PC-3 (cell line): ENCODE results near the gene CLTCL1. TPM values are rescaled to one million over a fixed set of nuclear protein-coding genes. Genes with fewer than 3 reads are reported as not detected.

ENCODE experiments used
- ATAC-seq: fragments of 200-7000 bp; cut with Tn5 transposase; 2 replicates; pipeline ENCODE4 v1.9.1; 2020; ENCODE audit warnings: mild to moderate bottlenecking, moderate library complexity
- BruUV-seq: library from RNA; stranded (reverse); fragments of 400-500 nt; replicated peaks from 2 replicates; lab custom pipeline; 2021; lab: Mats Ljungman, UMichigan
- CTCF ChIA-PET: fragments of 300-600 bp; sonication (Branson Sonifier 250); formaldehyde crosslinking; loops from one replicate; lab custom pipeline; 2022; ENCODE audit warnings: antibody characterized with exemption; lab: Charles Lee
- POLR2A ChIA-PET: fragments of 300-600 bp; sonication (Branson Sonifier 250); formaldehyde crosslinking; loops from one replicate; lab custom pipeline; 2022; ENCODE audit warnings: antibody characterized with exemption; ENCODE audit not compliant: unreplicated experiment; lab: Charles Lee
- DNase-seq: peaks from one replicate; pipeline ENCODE4 v3.0.0-alpha.2; 2015
- H2AFZ ChIP-seq: fragments of 300-600 bp; sonication (generic); 2 replicates; pipeline ENCODE4 v1.6.0; 2016; ENCODE audit warnings: antibody characterized with exemption, low read length
- H3F3A ChIP-seq: fragments of 300-600 bp; sonication (generic); one replicate; pipeline ENCODE4 v1.6.0; 2017; ENCODE audit warnings: antibody characterized with exemption, low read length, control low read depth, mild to moderate bottlenecking; ENCODE audit not compliant: unreplicated experiment
- H3K27ac ChIP-seq: fragments of 300-600 bp; sonication (generic); 2 replicates; pipeline ENCODE4 v1.5.1; 2016; ENCODE audit warnings: mild to moderate bottlenecking, low read length
- H3K27me3 ChIP-seq: fragments of 300-600 bp; sonication (generic); 2 replicates; pipeline ENCODE4 v1.6.1; 2016; ENCODE audit warnings: low read length, mixed read lengths
- H3K36me3 ChIP-seq: fragments of 300-600 bp; sonication (generic); 2 replicates; pipeline ENCODE4 v1.6.1; 2016; ENCODE audit warnings: low read depth, mixed run types, low read length, mixed read lengths
- H3K4me1 ChIP-seq: fragments of 300-600 bp; sonication (generic); 2 replicates; pipeline ENCODE4 v1.5.1; 2016; ENCODE audit warnings: low read length; ENCODE audit not compliant: insufficient read depth
- H3K4me2 ChIP-seq: fragments of 300-600 bp; sonication (generic); 2 replicates; pipeline ENCODE4 v1.6.0; 2016; ENCODE audit warnings: low read length
- H3K4me3 ChIP-seq: fragments of 300-600 bp; sonication (generic); 2 replicates; pipeline ENCODE4 v1.5.1; 2016; ENCODE audit warnings: mild to moderate bottlenecking, low read length, mixed read lengths
- H3K79me2 ChIP-seq: fragments of 300-600 bp; sonication (generic); 2 replicates; pipeline ENCODE4 v1.6.1; 2017; ENCODE audit warnings: low read length, mixed read lengths
- H3K9ac ChIP-seq: fragments of 300-600 bp; sonication (generic); 2 replicates; pipeline ENCODE4 v1.6.0; 2016; ENCODE audit warnings: mild to moderate bottlenecking, low read length
- H3K9me2 ChIP-seq: fragments of 300-600 bp; sonication (generic); replicated peaks from 2 replicates; pipeline ENCODE4 v1.6.1; 2016; ENCODE audit warnings: mixed run types, low read length, mixed read lengths
- H3K9me3 ChIP-seq: fragments of 300-600 bp; sonication (generic); 2 replicates; pipeline ENCODE4 v1.6.1; 2016; ENCODE audit warnings: low read length, mixed read lengths
- H4K20me1 ChIP-seq: fragments of 300-600 bp; sonication (generic); 2 replicates; pipeline ENCODE4 v1.6.1; 2016; ENCODE audit warnings: low read length, mixed read lengths
- EZH2 ChIP-seq: fragments of 300-600 bp; sonication (generic); IDR thresholded peaks from one replicate; pipeline ENCODE4 v1.6.1; 2017; ENCODE audit warnings: antibody characterized with exemption, mild to moderate bottlenecking, low read length; ENCODE audit not compliant: unreplicated experiment
- EZH2phosphoT487 ChIP-seq: fragments of 300-600 bp; sonication (generic); IDR thresholded peaks from 2 replicates; pipeline ENCODE4 v1.6.1; 2018; ENCODE audit warnings: mild to moderate bottlenecking, antibody characterized with exemption, low read length, borderline replicate concordance
- intact Hi-C: fragments of 100-400 bp; cut with micrococcal nuclease; formaldehyde crosslinking; loops from 2 replicates; pipeline ENCODE4 v1.9.0; 2023
- total RNA-seq: library from RNA; depleted of rRNA; stranded (reverse); fragments of >200 nt; gene quantifications from 2 replicates; pipeline ENCODE4 v1.2.3, GENCODE V29; 2014
- TF ChIP-seq, protein P1 (sequence below): fragments of 300-600 bp; sonication (generic); conservative IDR thresholded peaks from 2 replicates; pipeline ENCODE4 v1.5.1; 2017; ENCODE audit warnings: antibody characterized with exemption, low read depth, mild to moderate bottlenecking, low read length

CLTCL1 gene
- total RNA-seq, 1 experiment from 2014 or later = 5.5 TPM

DNA sequence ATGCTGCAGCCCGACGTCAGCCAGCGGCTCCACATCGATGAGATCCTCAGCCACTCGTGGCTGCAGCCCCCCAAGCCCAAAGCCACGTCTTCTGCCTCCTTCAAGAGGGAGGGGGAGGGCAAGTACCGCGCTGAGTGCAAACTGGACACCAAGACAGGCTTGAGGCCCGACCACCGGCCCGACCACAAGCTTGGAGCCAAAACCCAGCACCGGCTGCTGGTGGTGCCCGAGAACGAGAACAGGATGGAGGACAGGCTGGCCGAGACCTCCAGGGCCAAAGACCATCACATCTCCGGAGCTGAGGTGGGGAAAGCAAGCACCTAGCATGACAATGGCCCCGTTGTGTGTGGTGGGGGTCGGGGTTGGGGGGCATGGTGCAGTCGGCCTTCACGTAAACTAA, 159.4 kb downstream of the CLTCL1 start:
- Histone ChIP-seq H3K4me3 (no peak overlapping the region), H3K9ac (no peak overlapping the region), H3K9me2 (no peaks in the 10 kb centered on the region), H3K27ac (no peak overlapping the region), H3K4me2 (no peak overlapping the region), H3K79me2 (no peaks in the 10 kb centered on the region), H3K27me3 (no peaks in the 10 kb centered on the region), H3F3A (no peaks in the 10 kb centered on the region), H3K36me3 (no peaks in the 10 kb centered on the region; the same call in 1 of the 2 replicates), H3K4me1 (no peaks in the 10 kb centered on the region), H3K9me3 (no peaks in the 10 kb centered on the region), H2AFZ (no peak overlapping the region), H4K20me1 (no peaks in the 10 kb centered on the region)
- TF ChIP-seq EZH2 (no peak), EZH2phosphoT487 (no peak)
- TF ChIP-seq, protein P1, sequence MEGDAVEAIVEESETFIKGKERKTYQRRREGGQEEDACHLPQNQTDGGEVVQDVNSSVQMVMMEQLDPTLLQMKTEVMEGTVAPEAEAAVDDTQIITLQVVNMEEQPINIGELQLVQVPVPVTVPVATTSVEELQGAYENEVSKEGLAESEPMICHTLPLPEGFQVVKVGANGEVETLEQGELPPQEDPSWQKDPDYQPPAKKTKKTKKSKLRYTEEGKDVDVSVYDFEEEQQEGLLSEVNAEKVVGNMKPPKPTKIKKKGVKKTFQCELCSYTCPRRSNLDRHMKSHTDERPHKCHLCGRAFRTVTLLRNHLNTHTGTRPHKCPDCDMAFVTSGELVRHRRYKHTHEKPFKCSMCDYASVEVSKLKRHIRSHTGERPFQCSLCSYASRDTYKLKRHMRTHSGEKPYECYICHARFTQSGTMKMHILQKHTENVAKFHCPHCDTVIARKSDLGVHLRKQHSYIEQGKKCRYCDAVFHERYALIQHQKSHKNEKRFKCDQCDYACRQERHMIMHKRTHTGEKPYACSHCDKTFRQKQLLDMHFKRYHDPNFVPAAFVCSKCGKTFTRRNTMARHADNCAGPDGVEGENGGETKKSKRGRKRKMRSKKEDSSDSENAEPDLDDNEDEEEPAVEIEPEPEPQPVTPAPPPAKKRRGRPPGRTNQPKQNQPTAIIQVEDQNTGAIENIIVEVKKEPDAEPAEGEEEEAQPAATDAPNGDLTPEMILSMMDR = no peak
- intact Hi-C loops = no loop called here
- BruUV-seq = no TSS peak
- CTCF ChIA-PET = no interaction called here
- ATAC-seq (no peak), DNase-seq (no peak)
- POLR2A ChIA-PET = no interaction called here

DNA sequence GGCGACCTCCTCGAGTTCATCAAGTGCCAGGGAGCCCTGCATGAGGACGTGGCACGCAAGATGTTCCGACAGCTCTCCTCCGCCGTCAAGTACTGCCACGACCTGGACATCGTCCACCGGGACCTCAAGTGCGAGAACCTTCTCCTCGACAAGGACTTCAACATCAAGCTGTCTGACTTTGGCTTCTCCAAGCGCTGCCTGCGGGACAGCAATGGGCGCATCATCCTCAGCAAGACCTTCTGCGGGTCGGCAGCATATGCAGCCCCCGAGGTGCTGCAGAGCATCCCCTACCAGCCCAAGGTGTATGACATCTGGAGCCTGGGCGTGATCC, 159.9 kb downstream of the CLTCL1 start:
- intact Hi-C loops = no loop called here
- no peaks in the 10 kb centered on the region for H3F3A ChIP-seq
- no TSS peak for BruUV-seq
- no peak overlapping the region for H3K4me3 ChIP-seq
- ChIA-PET POLR2A (no interaction called here), CTCF (no interaction called here)
- H3K9ac ChIP-seq = no peak overlapping the region
- no peaks in the 10 kb centered on the region for H3K9me2 ChIP-seq
- TF ChIP-seq, protein P1 = no peak
- TF ChIP-seq EZH2 (no peak), EZH2phosphoT487 (no peak)
- ATAC-seq = no peak
- H3K36me3 ChIP-seq = no peaks in the 10 kb centered on the region
- no peaks in the 10 kb centered on the region for H3K79me2 ChIP-seq
- no peaks in the 10 kb centered on the region for H3K9me3 ChIP-seq
- no peak overlapping the region for H2AFZ ChIP-seq
- H3K27ac ChIP-seq = no peak overlapping the region
- H3K4me2 ChIP-seq = no peak overlapping the region
- no peaks in the 10 kb centered on the region for H3K4me1 ChIP-seq
- H4K20me1 ChIP-seq = no peaks in the 10 kb centered on the region
- H3K27me3 ChIP-seq = no peaks in the 10 kb centered on the region
- no peak for DNase-seq

DNA sequence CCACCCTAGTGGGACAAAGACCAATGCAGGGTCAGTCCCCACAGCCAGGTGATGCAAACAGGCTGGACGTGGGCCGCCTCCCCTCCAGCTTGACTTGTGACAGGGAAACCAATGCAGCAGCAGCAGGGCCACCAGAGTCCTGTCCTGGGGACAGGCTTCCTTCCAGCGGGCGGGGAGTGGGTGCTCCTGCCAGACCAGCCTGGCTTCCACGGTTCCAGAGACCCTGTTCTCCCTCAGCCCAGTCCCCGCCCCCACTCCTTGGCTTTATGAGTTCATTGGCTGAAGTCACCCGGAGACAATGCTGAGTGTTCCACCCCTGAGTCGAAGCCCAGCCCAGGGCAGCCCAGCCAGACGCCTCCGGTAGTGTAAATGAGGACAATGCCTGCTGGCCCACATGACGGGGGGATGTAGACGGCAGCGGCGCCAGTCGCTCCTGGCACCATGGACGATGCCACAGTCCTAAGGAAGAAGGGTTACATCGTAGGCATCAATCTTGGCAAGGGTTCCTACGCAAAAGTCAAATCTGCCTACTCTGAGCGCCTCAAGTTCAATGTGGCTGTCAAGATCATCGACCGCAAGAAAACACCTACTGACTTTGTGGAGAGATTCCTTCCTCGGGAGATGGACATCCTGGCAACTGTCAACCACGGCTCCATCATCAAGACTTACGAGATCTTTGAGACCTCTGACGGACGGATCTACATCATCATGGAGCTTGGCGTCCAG, 160.4 kb downstream of the CLTCL1 start, which contains the start of gene TSSK2:
TSS of gene TSSK2 (plus strand) at position 350 of the 726 bp plus-strand sequence. CDS start at position 442, 92 bp downstream.
- Histone ChIP-seq H3K36me3 (no peaks in the 10 kb centered on the region), H3K4me1 (no peaks in the 10 kb centered on the region), H3K4me2 (no peak within 1 kb of the TSS), H3F3A (no peaks in the 10 kb centered on the region), H3K9me3 (no peaks in the 10 kb centered on the region), H3K9me2 (no peaks in the 10 kb centered on the region), H3K79me2 (no peaks in the 10 kb centered on the region), H4K20me1 (no peaks in the 10 kb centered on the region), H3K27ac (no peak within 1 kb of the TSS), H3K9ac (no peak within 1 kb of the TSS), H3K4me3 (no peak within 1 kb of the TSS), H2AFZ (no peak within 1 kb of the TSS), H3K27me3 (no peaks in the 10 kb centered on the region)
- DNase-seq = no peak
- BruUV-seq = no TSS peak
- ChIA-PET POLR2A (no interaction called here), CTCF (no interaction called here)
- intact Hi-C loops = no loop called here
- no peak for ATAC-seq
- TF ChIP-seq EZH2 (no peak), EZH2phosphoT487 (no peak)
- TF ChIP-seq, protein P1 = no peak
